GM23338 (cell line): ENCODE results near the gene SIDT2. TPM values are rescaled to one million over a fixed set of nuclear protein-coding genes. Genes with fewer than 3 reads are reported as not detected.

ENCODE experiments used
- ATAC-seq: fragments of 200-7000 bp; cut with Tn5 transposase; 3 replicates; pipeline ENCODE4 v1.9.1; 2020
- DNase-seq: peaks from one replicate; pipeline ENCODE4 v3.0.0-alpha.2; 2015; ENCODE audit warnings: low spot score
- H2AFZ ChIP-seq: fragments of 200-600 bp; sonication (generic); 2 replicates; pipeline ENCODE4 v1.8.0; 2016; ENCODE audit warnings: antibody characterized with exemption, mild to moderate bottlenecking, moderate library complexity
- H3F3A ChIP-seq: fragments of 200-600 bp; sonication (generic); replicated peaks from 2 replicates; pipeline ENCODE4 v1.8.0; 2017; ENCODE audit warnings: antibody characterized with exemption, mixed run types, low read depth
- H3K27ac ChIP-seq: fragments of 200-600 bp; sonication (generic); 2 replicates; pipeline ENCODE4 v1.6.1; 2016; ENCODE audit warnings: low read depth
- H3K27me3 ChIP-seq: fragments of 200-600 bp; sonication (generic); 2 replicates; pipeline ENCODE4 v1.8.0; 2016; ENCODE audit warnings: mild to moderate bottlenecking, mixed run types, moderate library complexity; ENCODE audit not compliant: insufficient read depth
- H3K36me3 ChIP-seq: fragments of 200-600 bp; sonication (generic); 2 replicates; pipeline ENCODE4 v1.8.0; 2016; ENCODE audit warnings: mild to moderate bottlenecking; ENCODE audit not compliant: insufficient read depth
- H3K4me1 ChIP-seq: fragments of 200-600 bp; sonication (generic); 2 replicates; pipeline ENCODE4 v1.8.0; 2016; ENCODE audit warnings: mild to moderate bottlenecking, moderate library complexity; ENCODE audit not compliant: insufficient read depth
- H3K4me2 ChIP-seq: fragments of 200-600 bp; sonication (generic); 2 replicates; pipeline ENCODE4 v1.7.1; 2017; ENCODE audit warnings: mixed run types
- H3K4me3 ChIP-seq: fragments of 200-600 bp; sonication (generic); 2 replicates; pipeline ENCODE4 v1.6.1; 2016; ENCODE audit warnings: mixed run types
- H3K79me2 ChIP-seq: fragments of 200-600 bp; sonication (generic); replicated peaks from 2 replicates; pipeline ENCODE4 v1.8.0; 2017; ENCODE audit warnings: mild to moderate bottlenecking; ENCODE audit not compliant: insufficient read depth
- H3K9me2 ChIP-seq: fragments of 200-600 bp; sonication (generic); 2 replicates; pipeline ENCODE4 v1.8.0; 2017; ENCODE audit not compliant: insufficient read depth
- H4K20me1 ChIP-seq: fragments of 200-600 bp; sonication (generic); replicated peaks from 2 replicates; pipeline ENCODE4 v1.8.0; 2017; ENCODE audit warnings: mild to moderate bottlenecking; ENCODE audit not compliant: insufficient read depth
- H3K27ac Mint-ChIP-seq: 2 replicates; pipeline ENCODE4 v1.8.0; 2020; ENCODE audit warnings: inconsistent platforms, mild to moderate bottlenecking, moderate library complexity, mixed read lengths
- H3K27me3 Mint-ChIP-seq: 3 replicates; pipeline ENCODE4 v1.8.0; 2022; ENCODE audit warnings: low read depth, mild to moderate bottlenecking, moderate library complexity, mixed read lengths, inconsistent platforms; ENCODE audit not compliant: insufficient read depth, poor library complexity
- H3K36me3 Mint-ChIP-seq: 3 replicates; pipeline ENCODE4 v1.8.0; 2021; ENCODE audit warnings: low read depth, mild to moderate bottlenecking, inconsistent platforms, moderate library complexity, mixed read lengths
- H3K4me1 Mint-ChIP-seq: 3 replicates; pipeline ENCODE4 v1.8.0; 2020; ENCODE audit warnings: mild to moderate bottlenecking, inconsistent platforms, mixed read lengths
- H3K4me3 Mint-ChIP-seq: 3 replicates; pipeline ENCODE4 v1.8.0; 2021; ENCODE audit warnings: moderate library complexity, mild to moderate bottlenecking, inconsistent platforms, mixed read lengths
- H3K9me3 Mint-ChIP-seq: 3 replicates; pipeline ENCODE4 v1.8.0; 2020; ENCODE audit warnings: moderate library complexity, mild to moderate bottlenecking, inconsistent platforms, mixed read lengths
- CREB1 ChIP-seq: fragments of 250-450 bp; sonication (Bioruptor Pico); IDR thresholded peaks from 2 replicates; pipeline ENCODE4 v1.5.0; 2020; ENCODE audit warnings: low read depth, mild to moderate bottlenecking, moderate library complexity
- CTCF ChIP-seq, 2 experiments: fragments of 200-600 bp in 1 of 2; sonication (generic) in 1 of 2; conservative IDR thresholded peaks; 2 replicates each; pipeline versions ENCODE4 v1.5.1 to v1.6.1; 2016 to 2017; ENCODE audit warnings: antibody characterized with exemption in 2 of 2, low read depth in 2 of 2, mild to moderate bottlenecking in 2 of 2, moderate library complexity in 1 of 2
- EZH2 ChIP-seq: fragments of 200-600 bp; sonication (generic); IDR thresholded peaks from one replicate; pipeline ENCODE4 v1.8.0; 2017; ENCODE audit warnings: antibody characterized with exemption, mild to moderate bottlenecking, low read depth; ENCODE audit not compliant: unreplicated experiment
- JUNB ChIP-seq: IDR thresholded peaks from one replicate; pipeline ENCODE4 v1.6.1; 2016; ENCODE audit warnings: antibody characterized with exemption; ENCODE audit not compliant: unreplicated experiment
- NANOG ChIP-seq: IDR thresholded peaks from 2 replicates; pipeline ENCODE4 v1.6.1; 2016; ENCODE audit warnings: antibody characterized with exemption, borderline replicate concordance
- POLR2AphosphoS5 ChIP-seq: IDR thresholded peaks from 2 replicates; pipeline ENCODE4 v1.6.1; 2016; ENCODE audit warnings: antibody characterized with exemption, low read depth
- REST ChIP-seq: IDR thresholded peaks from one replicate; pipeline ENCODE4 v1.6.1; 2018; ENCODE audit warnings: antibody characterized with exemption; ENCODE audit not compliant: unreplicated experiment
- STAT1 ChIP-seq: IDR thresholded peaks from one replicate; pipeline ENCODE4 v1.6.1; 2016; ENCODE audit warnings: antibody characterized with exemption; ENCODE audit not compliant: unreplicated experiment
- ZNF114 ChIP-seq: fragments of 250-450 bp; sonication (Bioruptor Pico); IDR thresholded peaks from 2 replicates; pipeline ENCODE4 v1.5.0; 2020; ENCODE audit warnings: mild to moderate bottlenecking, moderate library complexity
- ZNF331 ChIP-seq: fragments of 250-450 bp; sonication (Bioruptor Pico); IDR thresholded peaks from 2 replicates; pipeline ENCODE4 v1.5.0; 2020; ENCODE audit warnings: low read depth, mild to moderate bottlenecking, moderate library complexity
- ZNF462 ChIP-seq: fragments of 250-450 bp; sonication (Bioruptor Pico); IDR thresholded peaks from 2 replicates; pipeline ENCODE4 v1.5.0; 2020; ENCODE audit warnings: mild to moderate bottlenecking, moderate library complexity
- polyA plus RNA-seq: library from polyadenylated mRNA; unstranded; fragments of >200 nt; fragmentation: Nextera tagmentation; extraction: Ambion mirVana; gene quantifications from 2 replicates; pipeline ENCODE4 v1.2.1, GENCODE V29; 2016
- total RNA-seq: library from RNA; depleted of rRNA; stranded (reverse); fragments of >200 nt; shearing (Covaris generic); gene quantifications from 2 replicates; pipeline ENCODE4 v1.2.3, GENCODE V29; 2014

Gene SIDT2
- total and polyA plus RNA-seq, 2 experiments from 2014 or later = 7.5 to 12.1 TPM

GRCh38 chr11:117183724-117184349 is 5.3 kb downstream of the SIDT2 start (continued):
- TF ChIP-seq JUNB = no peak
- TF ChIP-seq NANOG = no peak
- TF ChIP-seq CREB1 = no peak
- TF ChIP-seq POLR2AphosphoS5 = no peak
- no peak for TF ChIP-seq ZNF114 (CRISPR knock-in tag)

GRCh38 chr11:117185736-117186430 is 7.3 kb downstream of the SIDT2 start:
- Histone ChIP-seq H3K4me1 (0 out of 2 replicates have a peak, but pooled peaks cover 3% of the 10 kb centered on the region), H3F3A (no peaks in the 10 kb centered on the region), H3K79me2 (no peaks in the 10 kb centered on the region), H3K27me3 (no peaks in the 10 kb centered on the region), H2AFZ (no peak overlapping the region), H4K20me1 (no peaks in the 10 kb centered on the region), H3K36me3 (no peaks in the 10 kb centered on the region), H3K27ac (no peak overlapping the region), H3K4me3 (no peak overlapping the region), H3K4me2 (no peak overlapping the region), H3K9me2 (no peaks in the 10 kb centered on the region)
- Mint-ChIP-seq H3K27me3 (peaks cover 13% of the 10 kb centered on the region), H3K36me3 (peaks cover 4% of the 10 kb centered on the region; the same call in 2 of the 3 replicates), H3K27ac (no peak overlapping the region), H3K4me1 (peaks cover 5% of the 10 kb centered on the region), H3K9me3 (no peaks in the 10 kb centered on the region), H3K4me3 (no peak overlapping the region)
- no peak for ATAC-seq
- no peak for DNase-seq
- TF ChIP-seq STAT1 = no peak
- TF ChIP-seq CREB1 = no peak
- no peak for TF ChIP-seq EZH2
- no peak for TF ChIP-seq CTCF (conservative IDR thresholded peaks at IDR 0.05; ENCODE audit: low read depth in 2 of 2)
- no peak for TF ChIP-seq JUNB
- no peak for TF ChIP-seq ZNF331 (CRISPR knock-in tag)
- TF ChIP-seq ZNF462 (CRISPR knock-in tag) = no peak
- no peak for TF ChIP-seq ZNF114 (CRISPR knock-in tag)
- TF ChIP-seq REST = no peak
